MM.1S (cell line): ENCODE data around the gene TAP1.

ENCODE experiments used
- DNase-seq: peaks from one replicate; pipeline ENCODE4 v3.0.0-alpha.2; 2015
- H2AFZ ChIP-seq: fragments of 300-600 bp; sonication (generic); 2 replicates; pipeline ENCODE4 v1.6.0; 2016; ENCODE audit warnings: antibody characterized with exemption, low read length
- H3F3A ChIP-seq: fragments of 300-600 bp; sonication (generic); 2 replicates; pipeline ENCODE4 v1.6.1; 2016; ENCODE audit warnings: mild to moderate bottlenecking, antibody characterized with exemption, low read length, moderate library complexity, mixed read lengths; ENCODE audit not compliant: insufficient read depth
- H3K27ac ChIP-seq: fragments of 300-600 bp; sonication (generic); 2 replicates; pipeline ENCODE4 v1.5.1; 2016; ENCODE audit warnings: mild to moderate bottlenecking, low read length
- H3K27me3 ChIP-seq: fragments of 300-600 bp; sonication (generic); replicated peaks from 2 replicates; pipeline ENCODE4 v1.6.0; 2016; ENCODE audit warnings: low read length; ENCODE audit not compliant: insufficient read depth
- H3K36me3 ChIP-seq: fragments of 300-600 bp; sonication (generic); replicated peaks from 2 replicates; pipeline ENCODE4 v1.6.1; 2016; ENCODE audit warnings: mild to moderate bottlenecking, low read length, mixed read lengths; ENCODE audit not compliant: insufficient read depth
- H3K4me1 ChIP-seq: fragments of 300-600 bp; sonication (generic); 2 replicates; pipeline ENCODE4 v1.6.1; 2016; ENCODE audit warnings: low read length, mixed read lengths
- H3K4me2 ChIP-seq: fragments of 300-600 bp; sonication (generic); 2 replicates; pipeline ENCODE4 v1.6.0; 2016; ENCODE audit warnings: low read depth, low read length
- H3K4me3 ChIP-seq: fragments of 300-600 bp; sonication (generic); 2 replicates; pipeline ENCODE4 v1.5.1; 2016; ENCODE audit warnings: low read length, mixed read lengths
- H3K79me2 ChIP-seq: fragments of 300-600 bp; sonication (generic); 2 replicates; pipeline ENCODE4 v1.6.1; 2016; ENCODE audit warnings: mixed run types, low read length, mixed read lengths
- H3K9ac ChIP-seq: fragments of 300-600 bp; sonication (generic); 2 replicates; pipeline ENCODE4 v1.6.1; 2016; ENCODE audit warnings: low read length, mixed read lengths
- H3K9me2 ChIP-seq: fragments of 300-600 bp; sonication (generic); replicated peaks from 2 replicates; pipeline ENCODE4 v1.6.1; 2016; ENCODE audit warnings: mild to moderate bottlenecking, low read length, mixed read lengths; ENCODE audit not compliant: insufficient read depth
- H3K9me3 ChIP-seq: fragments of 300-600 bp; sonication (generic); replicated peaks from 2 replicates; pipeline ENCODE4 v1.6.1; 2016; ENCODE audit warnings: mild to moderate bottlenecking, low read length, mixed read lengths; ENCODE audit not compliant: insufficient read depth
- H4K20me1 ChIP-seq: fragments of 300-600 bp; sonication (generic); 2 replicates; pipeline ENCODE4 v1.6.1; 2016; ENCODE audit warnings: mild to moderate bottlenecking, low read length, moderate library complexity, mixed read lengths; ENCODE audit not compliant: insufficient read depth
- EZH2 ChIP-seq: fragments of 300-600 bp; sonication (generic); optimal IDR thresholded peaks from 2 replicates; pipeline ENCODE3; 2017; ENCODE audit warnings: low read depth, mild to moderate bottlenecking, antibody characterized with exemption, low read length, mixed read lengths
- EZH2phosphoT487 ChIP-seq: fragments of 300-600 bp; sonication (generic); IDR thresholded peaks from 2 replicates; pipeline ENCODE4 v1.6.1; 2018; ENCODE audit warnings: antibody characterized with exemption, low read length
- TF ChIP-seq, protein P1 (sequence below): fragments of 300-600 bp; sonication (generic); IDR thresholded peaks from 2 replicates; pipeline ENCODE4 v1.5.1; 2016; ENCODE audit warnings: antibody characterized with exemption, low read length, mixed read lengths

Gene TAP1

GRCh38 chr6:32833664-32834063 is 19.8 kb downstream of the TAP1 start:
- no peaks in the 10 kb centered on the region for H3K9me3 ChIP-seq
- no peak overlapping the region for H3K4me2 ChIP-seq
- no peaks in the 10 kb centered on the region for H3K27me3 ChIP-seq
- peaks cover 20% of the 10 kb centered on the region for H3K79me2 ChIP-seq
- H3F3A ChIP-seq, result no peaks in the 10 kb centered on the region; the same call in 1 of the 2 replicates
- no peak overlapping the region for H3K4me3 ChIP-seq
- DNase-seq, result no peak
- no peak overlapping the region for H2AFZ ChIP-seq
- no peak overlapping the region for H3K9ac ChIP-seq
- no peaks in the 10 kb centered on the region for H4K20me1 ChIP-seq
- H3K27ac ChIP-seq, result no peak overlapping the region
- H3K36me3 ChIP-seq, result peaks cover 7% of the 10 kb centered on the region
- peaks cover 9% of the 10 kb centered on the region for H3K4me1 ChIP-seq
- TF ChIP-seq EZH2phosphoT487, result no peak
- TF ChIP-seq, protein P1, sequence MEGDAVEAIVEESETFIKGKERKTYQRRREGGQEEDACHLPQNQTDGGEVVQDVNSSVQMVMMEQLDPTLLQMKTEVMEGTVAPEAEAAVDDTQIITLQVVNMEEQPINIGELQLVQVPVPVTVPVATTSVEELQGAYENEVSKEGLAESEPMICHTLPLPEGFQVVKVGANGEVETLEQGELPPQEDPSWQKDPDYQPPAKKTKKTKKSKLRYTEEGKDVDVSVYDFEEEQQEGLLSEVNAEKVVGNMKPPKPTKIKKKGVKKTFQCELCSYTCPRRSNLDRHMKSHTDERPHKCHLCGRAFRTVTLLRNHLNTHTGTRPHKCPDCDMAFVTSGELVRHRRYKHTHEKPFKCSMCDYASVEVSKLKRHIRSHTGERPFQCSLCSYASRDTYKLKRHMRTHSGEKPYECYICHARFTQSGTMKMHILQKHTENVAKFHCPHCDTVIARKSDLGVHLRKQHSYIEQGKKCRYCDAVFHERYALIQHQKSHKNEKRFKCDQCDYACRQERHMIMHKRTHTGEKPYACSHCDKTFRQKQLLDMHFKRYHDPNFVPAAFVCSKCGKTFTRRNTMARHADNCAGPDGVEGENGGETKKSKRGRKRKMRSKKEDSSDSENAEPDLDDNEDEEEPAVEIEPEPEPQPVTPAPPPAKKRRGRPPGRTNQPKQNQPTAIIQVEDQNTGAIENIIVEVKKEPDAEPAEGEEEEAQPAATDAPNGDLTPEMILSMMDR, result no peak
- TF ChIP-seq EZH2, result no peak
- H3K9me2 ChIP-seq, result no peaks in the 10 kb centered on the region

DNA sequence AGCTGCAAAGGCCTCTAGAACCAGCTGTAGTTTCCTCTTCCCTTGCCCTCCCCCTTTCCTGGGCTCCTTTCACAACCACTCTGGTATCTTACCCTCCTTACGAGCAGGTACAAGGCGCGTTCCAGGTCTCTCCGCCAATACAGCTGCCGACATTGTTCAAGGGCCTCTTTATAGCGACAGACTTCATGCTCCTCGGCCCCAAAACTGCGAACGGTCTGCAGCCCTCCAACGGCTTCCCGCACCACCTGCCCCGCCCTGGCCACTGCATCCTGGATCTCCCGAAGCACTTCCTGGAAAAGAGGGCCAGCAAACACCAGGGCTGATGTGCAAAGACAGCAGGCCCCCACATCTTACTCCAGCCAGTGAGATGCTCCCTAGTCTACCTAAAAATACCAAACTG is 21.0 kb downstream of the TAP1 start:
- Histone ChIP-seq H3K4me3 (no peak overlapping the region), H3K4me1 (peaks cover 9% of the 10 kb centered on the region), H3K9ac (no peak overlapping the region), H2AFZ (no peak overlapping the region), H3K9me2 (no peaks in the 10 kb centered on the region), H3F3A (no peaks in the 10 kb centered on the region), H3K27ac (no peak overlapping the region), H3K27me3 (no peaks in the 10 kb centered on the region), H4K20me1 (no peaks in the 10 kb centered on the region), H3K36me3 (peaks cover 7% of the 10 kb centered on the region), H3K79me2 (peaks cover 14% of the 10 kb centered on the region), H3K9me3 (no peaks in the 10 kb centered on the region), H3K4me2 (no peak overlapping the region)
- no peak for DNase-seq
- TF ChIP-seq EZH2 (no peak), EZH2phosphoT487 (no peak)
- TF ChIP-seq, protein P1, result no peak

DNA sequence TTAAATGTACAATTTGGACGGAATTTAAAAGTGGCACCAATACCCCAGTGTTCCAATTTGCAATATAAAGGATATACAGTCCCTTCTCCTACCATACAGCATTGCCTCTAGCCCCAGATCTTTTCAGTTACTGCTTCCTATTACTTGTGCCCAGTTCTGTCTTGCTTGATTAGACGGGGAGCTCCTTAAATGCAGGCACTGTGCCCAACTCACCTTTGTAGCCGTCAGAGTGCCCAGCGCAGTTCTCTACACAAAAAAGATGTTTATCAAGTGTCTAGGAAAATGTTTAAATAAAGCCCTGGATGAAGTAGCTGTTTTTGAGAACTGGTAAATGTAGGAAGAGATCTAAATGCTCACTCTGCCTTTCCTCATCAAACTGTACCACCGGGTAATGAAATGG is 22.6 kb downstream of the TAP1 start:
- H3K9ac ChIP-seq, result no peak overlapping the region
- H3K27ac ChIP-seq, result no peak overlapping the region
- no peak for TF ChIP-seq EZH2phosphoT487
- no peak for TF ChIP-seq EZH2
- TF ChIP-seq, protein P1, result no peak
- no peak overlapping the region for H3K4me2 ChIP-seq
- no peaks in the 10 kb centered on the region for H3K4me1 ChIP-seq
- H3K9me2 ChIP-seq, result no peaks in the 10 kb centered on the region
- H3F3A ChIP-seq, result no peaks in the 10 kb centered on the region
- H2AFZ ChIP-seq, result no peak overlapping the region
- no peaks in the 10 kb centered on the region for H4K20me1 ChIP-seq
- H3K79me2 ChIP-seq, result 0 out of 2 replicates have a peak, but pooled peaks cover 4% of the 10 kb centered on the region
- no peak overlapping the region for H3K4me3 ChIP-seq
- no peaks in the 10 kb centered on the region for H3K27me3 ChIP-seq
- peaks cover 7% of the 10 kb centered on the region for H3K36me3 ChIP-seq
- no peaks in the 10 kb centered on the region for H3K9me3 ChIP-seq
- no peak for DNase-seq
